GM18907 (cell line): ENCODE measurements around the gene TMC2.
A peak's percentile ranks its signal among the peaks of the same experiment; 100 is the strongest.
"Not testable (repeated sequence)": the region's sequence is repeated elsewhere in the genome, so short reads cannot be mapped to it uniquely, and the experiment has no call there.

Source experiments
- ATAC-seq: cut with Tn5 transposase; IDR thresholded peaks from one replicate; pipeline ENCODE4 v1.9.1; 2021; ENCODE audit warnings: mild to moderate bottlenecking, moderate library complexity; ENCODE audit not compliant: unreplicated experiment

TMC2 gene

GRCh38 chr20:2523919-2524708 lies 12.3 kb upstream of the TMC2 start:
- ATAC-seq, result peak; percentile 80

DNA sequence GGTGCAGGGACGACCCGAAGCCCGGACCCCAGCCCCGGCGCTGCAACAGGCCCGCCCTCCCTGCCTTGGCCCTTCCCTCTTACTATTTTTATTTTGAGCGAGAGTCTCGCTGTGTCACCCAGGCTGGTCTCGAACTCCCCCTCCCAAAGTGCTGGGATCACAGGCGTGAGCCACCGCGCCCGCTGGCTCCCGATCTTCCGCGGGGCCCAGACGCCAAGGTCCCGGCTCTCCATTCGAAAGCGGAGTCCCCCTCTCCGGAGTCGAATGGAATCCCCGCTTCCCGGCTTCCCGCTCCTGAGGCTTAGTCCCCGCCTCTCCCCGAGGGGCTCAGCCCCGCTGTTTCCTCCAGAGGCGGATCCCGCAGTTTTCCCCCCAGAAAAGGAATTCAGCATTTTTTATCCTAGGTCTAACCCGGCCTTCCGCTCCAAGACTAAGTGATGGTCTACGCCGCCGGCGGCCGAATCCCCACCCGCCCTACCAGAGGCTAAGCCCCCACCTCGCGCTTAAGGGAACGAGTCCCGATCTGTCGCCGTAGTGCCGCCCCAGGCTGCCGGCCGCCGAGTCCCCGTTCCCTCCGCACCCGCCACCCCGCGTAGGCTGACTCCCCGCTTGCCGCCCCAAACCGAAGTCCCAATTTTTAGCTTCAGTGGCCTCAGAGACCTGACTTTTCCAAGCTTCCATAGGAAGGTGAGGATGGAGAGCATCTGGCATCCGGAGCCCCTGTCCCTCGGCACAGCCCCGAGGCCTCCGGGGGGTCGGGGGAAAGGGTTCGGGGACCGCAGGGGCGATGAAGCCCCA lies 11.5 kb upstream of the TMC2 start:
- ATAC-seq, result peak; percentile 33

- not testable (repeated sequence) for ATAC-seq
These were observed 10.2 kb upstream of the TMC2 start for GRCh38 chr20:2526218-2526583.

DNA sequence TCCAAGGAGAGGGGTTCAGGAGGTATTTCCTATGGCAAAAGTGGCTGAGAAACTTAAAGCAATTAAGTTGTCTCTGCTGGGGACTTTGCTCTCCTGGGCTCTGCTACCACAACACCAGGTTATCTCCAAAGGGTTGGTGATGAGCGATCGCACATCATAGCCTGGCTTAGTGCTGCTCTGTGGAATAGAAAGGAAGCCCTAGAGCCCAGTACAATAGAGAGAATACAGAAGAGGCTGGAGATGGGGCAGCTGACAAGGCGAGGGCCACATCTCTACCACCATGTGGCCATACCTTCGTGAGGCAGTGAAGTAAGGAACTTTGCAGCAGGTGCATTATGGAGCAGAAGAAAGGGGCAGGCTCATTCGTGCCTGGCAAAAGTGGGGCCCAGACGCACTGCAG lies 8.6 kb upstream of the TMC2 start:
- ATAC-seq, result no peak

DNA sequence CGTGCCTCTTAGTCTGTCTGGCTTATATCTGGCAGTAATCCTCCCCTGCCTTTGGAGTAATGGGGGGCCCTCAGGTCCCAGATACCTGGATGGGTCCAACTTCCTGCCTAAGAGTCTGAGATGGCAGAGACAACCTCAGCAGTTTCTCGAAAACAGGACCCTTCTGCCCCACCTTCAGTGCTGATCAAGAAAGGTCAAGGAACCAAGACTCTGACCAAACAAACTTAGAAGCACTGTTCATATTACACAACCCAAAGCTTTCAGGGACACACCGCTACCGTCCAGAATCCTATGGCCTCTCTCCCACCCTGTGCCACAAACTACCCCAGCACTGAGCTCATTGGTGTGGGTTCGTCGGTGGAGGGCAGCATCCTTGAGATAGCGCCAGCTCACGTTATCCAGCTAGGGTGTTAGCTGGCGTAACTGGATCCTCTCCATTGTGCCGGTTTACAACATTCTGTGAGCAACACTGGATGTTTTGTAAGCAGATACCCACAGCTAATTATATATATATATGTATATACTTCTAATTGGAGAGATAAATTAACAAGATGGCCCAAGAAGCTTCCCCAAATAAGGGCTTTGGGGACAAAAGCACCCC lies 7.6 kb upstream of the TMC2 start:
- ATAC-seq, result no peak

GRCh38 chr20:2533118-2533517 lies 3.3 kb upstream of the TMC2 start:
- ATAC-seq, result no peak

DNA sequence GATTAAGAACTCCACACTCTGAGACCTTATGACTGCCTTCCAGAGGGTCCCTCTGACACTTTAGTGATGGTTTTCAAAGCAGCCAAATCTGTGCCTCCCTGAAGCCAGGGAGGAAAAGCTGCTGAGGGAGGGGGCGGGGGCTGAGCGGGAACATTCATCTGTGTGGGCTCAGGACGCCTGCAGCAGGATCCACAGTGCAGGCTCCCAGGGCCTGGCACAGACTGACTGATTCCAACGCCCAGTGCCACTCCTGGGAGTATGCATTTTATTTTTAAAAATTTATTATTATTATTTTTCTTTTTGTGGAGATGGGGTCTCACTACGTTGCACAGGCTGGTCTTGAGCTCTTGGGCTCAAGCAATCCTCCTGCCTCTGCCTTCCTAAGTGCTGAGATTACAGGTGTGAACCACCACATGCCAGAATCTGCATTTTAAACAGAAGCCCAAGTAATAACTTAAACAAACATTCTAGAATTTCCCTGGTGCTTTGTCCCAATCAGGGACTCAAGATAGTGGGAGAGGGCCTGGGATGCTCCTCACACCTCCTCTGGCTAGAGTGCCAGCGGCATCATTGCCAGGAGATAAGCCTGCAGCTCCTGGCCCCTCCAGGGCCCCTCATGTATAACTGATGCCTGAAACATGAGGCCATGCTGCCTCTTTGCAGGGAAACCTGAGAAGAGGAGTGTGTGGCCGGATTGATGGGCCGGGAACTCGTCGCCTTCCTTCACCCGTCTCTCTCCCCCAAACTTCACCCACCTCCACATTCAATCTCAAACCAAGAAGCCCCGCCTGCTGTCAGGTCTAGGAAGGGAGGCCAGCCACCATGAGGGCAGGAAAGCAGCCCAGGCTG lies 438 bp upstream of the TMC2 start:
- no peak for ATAC-seq

- no peak for ATAC-seq
These were observed 728 bp downstream of the TMC2 start for GRCh38 chr20:2537101-2537500.

- no peak for ATAC-seq
These were observed 2.0 kb downstream of the TMC2 start for GRCh38 chr20:2538356-2538755.

DNA sequence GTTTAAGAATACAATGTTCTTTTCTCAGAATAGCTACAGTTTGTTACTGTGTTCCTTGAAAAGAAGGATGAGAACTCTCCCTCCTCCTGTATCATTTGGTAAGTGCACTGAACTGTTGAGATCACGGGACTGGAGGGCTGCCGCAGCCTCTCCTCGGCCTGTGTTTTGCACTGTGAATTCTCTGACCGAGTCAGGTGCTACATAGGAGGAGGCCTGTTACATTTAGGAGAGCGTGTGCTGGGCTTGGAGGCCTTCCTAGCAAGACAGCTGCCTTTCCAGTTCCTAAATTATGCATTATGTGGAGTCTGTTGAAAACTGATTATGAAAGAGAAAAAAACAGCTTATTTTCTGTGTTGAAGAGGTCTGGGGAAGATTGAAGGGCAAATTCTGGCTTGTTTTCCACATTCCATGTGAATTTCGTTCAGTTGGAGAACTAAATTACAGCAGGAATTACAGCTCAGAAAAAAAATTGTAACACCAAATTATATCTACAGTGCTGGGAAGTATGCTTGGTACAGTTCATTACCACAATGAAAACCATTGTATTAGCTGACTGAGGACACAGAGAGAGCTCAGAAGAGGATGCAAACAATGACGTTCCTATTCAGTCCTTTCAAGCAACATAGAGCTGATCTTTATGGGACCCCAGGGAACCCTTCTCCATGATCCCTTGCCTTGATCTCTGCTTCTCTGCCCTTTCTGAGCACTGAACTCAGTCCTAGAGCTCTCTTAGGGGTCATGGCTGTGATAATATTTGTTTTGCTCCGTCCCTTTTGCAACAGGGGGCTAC lies 2.8 kb downstream of the TMC2 start:
- no peak for ATAC-seq

DNA sequence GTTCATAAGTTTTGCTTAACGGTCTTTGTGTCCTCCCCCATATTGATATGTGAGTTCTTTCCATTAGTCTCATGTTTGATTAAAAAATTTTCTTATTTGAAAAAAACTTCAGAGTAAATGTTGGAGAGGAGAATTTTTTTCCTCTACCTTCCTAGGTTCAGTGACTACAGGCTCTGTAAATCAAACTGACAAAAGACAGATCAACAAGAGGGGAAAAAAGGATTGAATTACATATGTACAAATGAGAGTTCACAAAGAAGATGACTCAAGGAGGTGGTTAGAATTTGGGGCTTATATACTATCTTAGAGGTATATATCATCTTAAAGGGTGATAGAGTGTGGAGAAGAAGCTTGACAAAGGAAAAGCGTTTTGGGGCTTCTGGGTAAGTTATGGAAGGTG lies 5.6 kb downstream of the TMC2 start:
- ATAC-seq, result no peak

- no peak for ATAC-seq
These were observed 6.0 kb downstream of the TMC2 start for GRCh38 chr20:2542361-2542760.

DNA sequence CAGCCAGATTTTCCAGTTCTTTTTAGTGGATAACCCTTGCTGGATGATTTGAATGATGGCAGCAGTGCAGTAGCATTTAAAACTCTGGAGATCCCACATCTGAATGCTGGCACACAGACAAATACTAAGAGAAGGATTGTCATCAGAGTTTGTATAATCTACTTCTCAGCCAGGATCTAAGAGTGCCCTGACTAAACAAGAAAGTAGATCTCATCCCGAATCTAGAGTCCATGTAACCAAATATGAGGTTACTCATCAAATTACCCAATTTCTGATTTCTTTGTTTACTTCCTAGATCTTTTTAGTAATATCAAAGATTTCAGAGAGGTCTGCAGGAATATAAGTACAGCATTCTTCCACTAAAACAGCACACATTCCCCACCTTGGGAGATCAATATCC lies 7.8 kb downstream of the TMC2 start:
- ATAC-seq, result no peak

DNA sequence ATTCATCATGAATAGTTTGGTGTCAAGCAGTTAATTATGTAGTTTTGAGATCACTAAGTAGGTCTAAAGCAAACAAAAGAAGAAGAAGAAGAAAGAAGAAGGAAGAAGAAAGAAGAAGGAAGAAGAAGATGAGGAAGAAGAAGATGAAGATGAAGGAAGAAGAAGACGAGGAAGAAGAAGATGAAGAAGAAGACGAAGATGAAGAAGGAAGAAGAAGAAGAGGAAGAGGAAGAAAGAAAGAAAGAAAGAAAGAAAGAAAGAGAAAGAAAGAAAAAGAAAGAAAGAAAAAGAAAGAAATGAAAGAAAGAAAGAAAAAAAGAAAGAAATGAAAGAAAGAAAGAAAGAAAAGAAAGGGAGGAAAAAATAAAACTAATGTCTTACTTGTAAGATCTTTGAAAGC lies 9.2 kb downstream of the TMC2 start:
- ATAC-seq, result no peak

- no peak for ATAC-seq
These were observed 21.7 kb downstream of the TMC2 start for GRCh38 chr20:2557873-2558580.

- ATAC-seq, result no peak
These were observed 22.4 kb downstream of the TMC2 start for GRCh38 chr20:2558581-2559278.

DNA sequence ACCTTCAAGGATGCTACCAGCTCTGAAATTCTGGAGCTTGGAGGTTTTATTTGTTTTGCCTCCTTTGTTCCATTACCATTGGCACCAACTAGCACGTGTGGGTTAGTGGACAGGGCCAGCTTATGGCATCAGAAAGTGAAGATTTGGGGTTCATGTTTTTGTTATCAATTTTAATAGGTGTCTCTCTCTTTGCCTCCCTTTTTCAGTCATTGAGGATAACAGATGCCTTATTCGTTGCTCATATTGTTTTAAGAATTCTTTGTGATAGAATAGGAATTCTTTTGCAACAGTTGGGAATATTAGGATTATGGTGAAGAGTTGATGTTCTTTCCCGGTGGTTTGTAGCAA lies 22.9 kb downstream of the TMC2 start:
- no peak for ATAC-seq

DNA sequence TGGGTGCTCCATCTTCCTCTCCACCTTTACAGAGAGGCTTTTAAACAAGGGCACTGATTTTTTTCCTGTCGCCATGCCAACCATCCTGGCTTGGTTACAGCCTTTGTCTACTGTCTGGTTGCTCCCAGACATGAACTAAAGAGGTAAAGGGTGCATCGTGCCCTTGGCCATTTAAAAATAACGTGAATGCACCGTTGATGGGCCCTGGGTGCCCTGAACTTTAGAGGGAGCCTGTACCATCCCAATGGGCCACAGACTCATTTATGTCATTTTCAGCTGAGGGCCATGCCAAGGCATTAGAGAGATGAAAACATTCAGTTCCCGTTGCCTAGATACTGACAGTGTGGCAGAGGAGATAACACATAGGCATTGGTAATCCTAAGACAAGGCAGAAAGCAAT lies 23.3 kb downstream of the TMC2 start:
- ATAC-seq, result no peak

- no peak for ATAC-seq
These were observed 26.7 kb downstream of the TMC2 start for GRCh38 chr20:2563116-2563515.
